HUES6 (cell line): ENCODE data around the gene IL31.

Source experiments
- H3K27ac ChIP-seq: 2 replicates; pipeline ENCODE4 v1.7.0; 2013; ENCODE audit warnings: low read depth, mild to moderate bottlenecking, low read length, inconsistent platforms
- H3K27me3 ChIP-seq: 2 replicates; pipeline ENCODE4 v1.6.1; 2013; ENCODE audit warnings: low read length; ENCODE audit not compliant: control insufficient read depth, insufficient read depth
- H3K36me3 ChIP-seq: 2 replicates; pipeline ENCODE4 v1.6.1; 2013; ENCODE audit warnings: low read length; ENCODE audit not compliant: control insufficient read depth, insufficient read depth
- H3K4me1 ChIP-seq: 2 replicates; pipeline ENCODE4 v1.6.1; 2013; ENCODE audit warnings: low read length; ENCODE audit not compliant: control insufficient read depth, insufficient read depth
- H3K4me3 ChIP-seq: 2 replicates; pipeline ENCODE4 v1.5.1; 2013; ENCODE audit warnings: low read depth, low read length
- H3K9ac ChIP-seq: one replicate; pipeline ENCODE4 v1.6.1; 2013; ENCODE audit warnings: mild to moderate bottlenecking, low read length
- H3K9me3 ChIP-seq: 2 replicates; pipeline ENCODE4 v1.6.1; 2013; ENCODE audit warnings: low read depth, low read length; ENCODE audit not compliant: control insufficient read depth, insufficient read depth

Gene IL31

DNA sequence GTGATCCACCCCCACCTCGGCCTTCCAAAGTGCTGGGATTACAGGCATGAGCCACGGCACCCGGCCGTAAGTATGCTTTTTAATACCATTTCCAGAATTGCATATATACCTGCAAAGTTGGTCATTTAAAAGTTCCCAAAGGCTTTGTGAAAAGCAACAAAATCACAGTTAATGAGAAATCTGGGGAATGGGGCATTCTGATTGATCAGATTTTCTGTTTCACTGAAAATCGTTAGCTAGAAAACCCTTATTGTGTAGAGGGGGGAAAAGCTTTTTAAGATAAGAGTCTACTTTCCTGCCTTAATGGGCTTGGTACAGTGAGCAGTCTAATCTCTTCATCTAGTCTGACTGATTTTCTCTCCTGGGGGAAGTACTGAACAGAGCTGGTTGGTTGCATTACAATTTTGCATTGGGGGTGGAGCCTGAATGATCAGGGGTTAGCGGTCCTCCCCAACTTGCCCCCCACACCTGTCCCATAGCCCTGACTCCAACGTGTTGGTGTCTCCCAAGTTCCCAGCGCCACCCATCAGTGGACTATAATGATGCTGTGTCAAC lies 23.8 kb downstream of the IL31 start:
- no peak overlapping the region for H3K27ac ChIP-seq
- H3K9me3 ChIP-seq, result no peaks in the 10 kb centered on the region
- no peaks in the 10 kb centered on the region for H3K36me3 ChIP-seq
- no peaks in the 10 kb centered on the region for H3K27me3 ChIP-seq
- H3K4me3 ChIP-seq, result no peak overlapping the region
- H3K9ac ChIP-seq, result no peak overlapping the region
- peaks cover 3% of the 10 kb centered on the region; the same call in 1 of the 2 replicates for H3K4me1 ChIP-seq

DNA sequence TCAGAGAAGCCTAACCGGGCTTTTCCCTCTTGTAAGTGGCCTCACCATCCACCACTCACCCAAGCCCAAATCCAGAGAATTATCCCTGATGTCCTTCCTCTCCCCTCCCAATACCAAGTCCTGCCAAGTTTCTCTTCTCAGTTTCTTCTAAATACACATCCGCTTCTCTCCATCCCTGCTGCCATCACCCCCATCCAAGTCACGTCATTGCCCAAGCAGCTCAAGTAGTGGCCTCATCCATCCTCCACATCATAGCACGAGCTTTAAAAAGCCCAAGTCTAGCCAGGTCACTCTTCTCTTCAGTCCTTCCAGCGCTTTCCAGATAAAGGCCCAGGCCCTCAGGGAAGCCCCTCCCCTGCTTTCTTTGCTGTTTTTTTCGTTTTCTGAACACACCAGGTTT lies 25.4 kb downstream of the IL31 start:
- H3K27me3 ChIP-seq, result no peaks in the 10 kb centered on the region
- no peak overlapping the region for H3K27ac ChIP-seq

DNA sequence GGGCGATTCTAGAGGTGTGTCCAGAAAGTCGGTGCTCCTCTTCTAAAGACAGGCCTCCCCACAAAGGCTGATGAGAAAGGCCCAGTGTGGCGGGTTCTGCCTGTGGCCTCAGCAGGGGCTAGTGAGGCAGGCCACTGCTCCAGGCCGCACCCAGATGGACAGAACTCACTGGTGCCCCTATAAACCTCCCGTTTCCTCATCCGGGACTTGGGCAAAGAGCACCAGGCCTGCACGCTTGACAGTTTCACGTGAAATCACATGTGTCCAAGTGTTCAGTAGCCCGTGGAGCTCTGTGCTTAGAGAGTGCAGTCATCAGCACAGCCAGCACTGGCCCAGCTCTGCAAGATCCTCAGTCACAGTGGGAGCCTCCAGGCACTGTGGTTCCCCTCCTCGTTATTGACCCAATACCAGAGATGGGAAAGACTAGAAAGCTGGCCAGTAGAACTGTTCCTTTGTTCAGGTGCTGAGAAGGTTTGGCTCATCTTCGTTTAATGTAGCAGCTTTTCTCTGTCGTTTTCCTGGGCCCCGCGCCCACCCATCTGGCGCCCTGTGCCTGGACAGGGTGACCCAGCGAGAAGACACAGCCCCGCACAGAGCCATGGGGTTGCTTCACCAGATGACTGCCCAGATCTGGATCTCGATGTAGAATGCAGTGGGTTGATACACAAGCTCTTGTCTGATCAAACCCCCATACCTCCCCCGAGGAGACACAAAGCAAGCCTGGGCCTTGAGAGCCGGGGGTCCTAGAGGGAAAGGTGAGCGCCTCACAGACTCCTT lies 26.3 kb downstream of the IL31 start:
- Histone ChIP-seq H3K27ac (no peak overlapping the region), H3K9me3 (peaks cover 15% of the 10 kb centered on the region), H3K4me1 (peaks cover 3% of the 10 kb centered on the region; the same call in 1 of the 2 replicates), H3K4me3 (no peak overlapping the region), H3K36me3 (peaks cover 15% of the 10 kb centered on the region), H3K27me3 (no peaks in the 10 kb centered on the region), H3K9ac (no peak overlapping the region)

More for the DNA sequence above, 25.4 kb downstream of the IL31 start:
- Histone ChIP-seq H3K9me3 (peaks cover 6% of the 10 kb centered on the region), H3K4me3 (no peak overlapping the region), H3K9ac (no peak overlapping the region), H3K4me1 (peaks cover 3% of the 10 kb centered on the region; the same call in 1 of the 2 replicates), H3K36me3 (peaks cover 6% of the 10 kb centered on the region)

DNA sequence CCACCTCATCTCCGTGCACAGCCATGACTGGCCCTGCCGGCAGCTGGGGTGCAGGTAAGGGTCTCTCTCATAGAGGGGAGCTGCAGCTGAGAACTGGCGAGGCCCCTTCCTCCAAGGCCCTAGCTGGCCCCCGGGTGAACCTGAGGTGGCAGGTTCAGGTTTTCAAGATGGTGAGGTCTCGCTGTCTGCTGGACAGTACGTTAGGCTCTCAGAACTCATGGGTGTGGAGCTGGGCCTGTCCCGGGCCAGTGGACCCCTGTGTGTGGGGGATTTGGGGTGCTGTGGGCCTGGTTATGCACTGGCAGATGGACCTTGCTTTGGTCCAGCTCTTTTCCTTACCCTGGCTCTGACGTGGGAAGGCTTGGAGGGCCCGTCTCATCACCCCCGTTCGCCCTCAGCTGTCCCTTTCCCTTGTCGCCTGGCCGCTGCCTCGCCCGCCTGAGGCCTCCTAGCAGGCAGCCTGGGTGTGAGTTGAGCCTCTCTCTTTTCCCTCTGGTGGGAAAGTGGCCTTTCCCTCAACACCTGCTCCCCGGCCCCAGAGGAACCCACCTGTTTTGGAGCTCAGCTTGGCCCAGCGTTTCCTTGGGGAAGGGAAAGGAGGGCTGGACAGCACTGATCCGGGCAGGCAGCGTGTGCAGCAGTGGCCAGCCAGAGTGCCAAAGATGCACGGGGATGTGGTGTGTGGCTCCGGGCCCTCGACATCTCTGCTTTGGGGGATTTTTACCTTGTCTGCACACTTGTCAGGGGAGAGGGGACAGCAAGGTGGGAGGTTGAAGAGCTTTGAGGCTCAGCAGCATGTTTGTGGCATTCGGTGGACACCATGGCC lies 28.3 kb downstream of the IL31 start:
- Histone ChIP-seq H3K4me1 (no peaks in the 10 kb centered on the region), H3K9me3 (peaks cover 35% of the 10 kb centered on the region), H3K27ac (no peak overlapping the region), H3K36me3 (peaks cover 35% of the 10 kb centered on the region), H3K4me3 (no peak overlapping the region), H3K9ac (no peak overlapping the region), H3K27me3 (no peaks in the 10 kb centered on the region)

DNA sequence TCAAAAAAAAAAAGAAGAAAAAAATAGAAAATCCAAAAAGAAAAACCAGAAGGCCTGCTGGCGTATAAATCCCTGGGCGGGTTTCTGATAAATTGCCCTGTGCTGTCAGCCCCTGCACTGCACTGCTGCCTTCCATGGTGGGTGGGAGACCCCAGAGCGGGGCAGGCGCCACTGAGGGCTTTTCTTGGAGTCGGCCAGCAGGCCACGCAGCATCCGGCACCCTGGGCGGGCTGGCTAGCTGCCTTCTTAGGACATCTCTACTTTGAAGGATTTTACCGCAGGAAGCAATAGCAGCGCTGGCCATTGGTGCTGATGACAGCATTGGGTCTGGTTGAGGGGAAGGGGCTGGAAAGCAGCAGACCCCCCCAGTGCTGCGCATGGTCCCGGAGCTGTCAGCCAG lies 29.1 kb downstream of the IL31 start:
- Histone ChIP-seq H3K27ac (no peak overlapping the region), H3K4me1 (no peaks in the 10 kb centered on the region), H3K4me3 (no peak overlapping the region), H3K9me3 (peaks cover 38% of the 10 kb centered on the region), H3K9ac (no peak overlapping the region), H3K27me3 (no peaks in the 10 kb centered on the region), H3K36me3 (peaks cover 41% of the 10 kb centered on the region)

DNA sequence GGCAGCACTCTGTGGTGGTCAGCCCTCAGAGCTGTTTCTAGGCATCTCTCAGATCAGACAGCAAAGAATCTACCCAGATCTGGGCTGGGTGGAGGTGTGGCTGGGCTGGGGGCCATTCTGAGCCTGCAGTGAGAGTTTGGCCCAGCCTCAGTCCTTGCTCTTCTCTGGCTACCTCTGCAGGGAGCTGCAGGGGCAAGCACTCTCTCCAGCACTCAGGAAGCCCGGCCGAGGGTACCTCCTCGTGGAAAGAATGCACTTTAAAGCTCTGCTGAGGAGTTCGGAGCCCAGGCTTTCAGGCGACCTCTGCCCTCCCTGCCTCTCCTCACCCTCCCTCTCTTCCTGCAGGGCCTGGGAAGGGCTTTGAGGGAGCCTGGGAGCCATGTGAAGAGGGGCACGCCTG lies 31.2 kb downstream of the IL31 start:
- Histone ChIP-seq H3K27ac (no peak overlapping the region), H3K4me3 (no peak overlapping the region), H3K9ac (no peak overlapping the region), H3K27me3 (no peaks in the 10 kb centered on the region), H3K36me3 (peaks cover 59% of the 10 kb centered on the region), H3K4me1 (no peaks in the 10 kb centered on the region), H3K9me3 (peaks cover 38% of the 10 kb centered on the region)

DNA sequence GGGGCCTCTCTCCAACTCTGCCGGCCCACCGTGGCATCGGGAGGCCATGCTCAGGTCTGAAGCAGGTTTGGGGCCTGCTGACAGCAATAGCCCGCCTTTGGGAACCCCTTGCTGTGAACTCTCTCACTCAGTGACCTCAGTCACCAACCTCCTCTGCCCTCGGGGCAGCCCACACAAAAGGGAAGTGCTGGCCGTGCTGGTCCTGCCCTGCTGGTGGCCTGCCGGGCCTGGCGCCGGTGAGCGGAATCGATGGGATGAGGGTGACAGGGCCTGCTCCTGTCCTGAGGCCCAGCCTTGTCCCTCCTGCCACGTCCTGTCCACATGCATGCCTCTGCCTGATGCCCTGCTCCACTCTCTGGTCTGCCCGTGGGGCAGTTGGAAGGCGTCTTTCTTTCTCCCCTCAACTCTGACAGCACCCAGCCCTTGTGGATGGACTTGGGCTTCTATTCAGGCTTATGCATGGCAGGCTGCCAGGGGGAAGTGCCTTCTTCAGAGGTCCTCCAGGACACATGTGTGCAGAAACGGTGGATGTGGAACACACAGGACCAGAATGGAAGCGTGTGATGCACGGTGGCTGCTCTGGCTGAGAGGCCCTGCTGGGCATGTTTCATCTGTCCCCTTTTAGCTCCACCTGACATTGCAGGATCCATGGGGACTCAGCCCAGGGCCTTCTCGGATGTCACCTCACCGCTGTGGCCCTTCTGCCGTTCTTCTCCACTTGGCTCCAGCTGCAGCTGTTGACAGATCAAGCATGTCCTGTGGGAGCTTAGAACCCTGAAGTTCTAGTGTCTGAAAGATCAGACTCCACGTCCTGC lies 31.9 kb downstream of the IL31 start:
- Histone ChIP-seq H3K4me3 (no peak overlapping the region), H3K27me3 (no peaks in the 10 kb centered on the region), H3K9me3 (peaks cover 38% of the 10 kb centered on the region), H3K36me3 (peaks cover 59% of the 10 kb centered on the region), H3K9ac (no peak overlapping the region), H3K27ac (no peak overlapping the region), H3K4me1 (peaks cover 4% of the 10 kb centered on the region; the same call in 1 of the 2 replicates)

DNA sequence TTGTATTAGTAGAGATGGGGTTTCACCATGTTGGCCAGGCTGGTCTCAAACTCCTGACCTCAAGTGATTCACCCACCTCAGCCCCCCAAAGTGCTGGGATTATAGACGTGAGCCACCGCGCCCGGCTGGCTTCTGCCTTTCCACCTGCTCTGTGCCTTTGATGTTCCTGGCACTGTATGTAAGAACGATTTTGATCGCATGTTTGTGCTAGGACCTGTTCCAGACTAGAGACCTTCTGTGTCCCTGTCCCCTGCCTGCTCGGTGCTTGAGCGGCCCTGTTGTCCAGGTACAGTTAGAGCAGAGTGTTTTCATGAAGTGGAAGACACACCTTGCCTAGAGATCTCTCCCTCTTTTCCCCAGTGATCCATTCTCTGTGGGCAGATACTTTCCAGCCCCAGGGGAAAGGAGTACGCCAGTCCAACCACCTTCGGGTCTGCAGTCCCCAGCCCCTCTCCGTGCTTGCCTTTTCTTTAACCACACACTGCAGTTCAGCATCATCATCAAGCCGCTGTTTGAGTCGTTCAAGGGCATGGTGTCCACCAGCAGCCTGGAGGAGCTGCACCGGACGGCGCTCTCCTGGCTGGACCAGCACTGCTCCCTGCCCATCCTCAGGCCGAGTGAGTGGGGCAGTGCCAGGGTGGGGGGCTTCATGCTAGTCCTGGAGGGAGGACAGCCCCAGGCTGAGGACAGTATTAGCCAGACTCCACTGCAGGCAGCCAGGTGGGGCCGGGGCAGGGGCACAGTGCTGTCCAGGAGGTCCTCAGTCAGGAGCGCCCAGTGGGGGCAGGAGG lies 33.4 kb downstream of the IL31 start:
- H3K9me3 ChIP-seq, result peaks cover 38% of the 10 kb centered on the region
- H3K36me3 ChIP-seq, result peaks cover 63% of the 10 kb centered on the region
- no peak overlapping the region for H3K27ac ChIP-seq
- peaks cover 4% of the 10 kb centered on the region; the same call in 1 of the 2 replicates for H3K4me1 ChIP-seq
- H3K9ac ChIP-seq, result no peak overlapping the region
- no peaks in the 10 kb centered on the region for H3K27me3 ChIP-seq
- H3K4me3 ChIP-seq, result no peak overlapping the region

DNA sequence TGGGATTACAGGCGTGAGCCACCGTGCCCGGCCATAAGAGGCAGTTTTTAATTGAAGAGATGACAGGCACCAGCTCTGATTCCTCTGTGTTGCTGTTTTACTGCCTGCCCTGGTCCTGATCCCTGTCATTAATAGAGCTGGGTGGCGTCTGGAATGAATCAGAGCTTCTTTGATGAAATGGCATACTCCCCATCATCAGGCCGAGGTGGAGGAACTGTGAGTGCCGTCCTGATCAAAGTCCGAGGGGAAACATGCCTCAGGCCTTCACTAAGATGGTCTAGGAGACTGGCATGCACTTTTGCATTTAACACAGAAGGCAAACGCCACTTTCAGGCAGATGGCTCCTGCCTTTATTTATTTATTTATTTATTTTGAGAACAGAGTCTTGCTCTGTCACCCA lies 34.1 kb downstream of the IL31 start:
- Histone ChIP-seq H3K4me1 (peaks cover 4% of the 10 kb centered on the region; the same call in 1 of the 2 replicates), H3K9ac (no peak overlapping the region), H3K9me3 (peaks cover 38% of the 10 kb centered on the region), H3K36me3 (peaks cover 70% of the 10 kb centered on the region), H3K27ac (no peak overlapping the region), H3K4me3 (no peak overlapping the region), H3K27me3 (no peaks in the 10 kb centered on the region)

DNA sequence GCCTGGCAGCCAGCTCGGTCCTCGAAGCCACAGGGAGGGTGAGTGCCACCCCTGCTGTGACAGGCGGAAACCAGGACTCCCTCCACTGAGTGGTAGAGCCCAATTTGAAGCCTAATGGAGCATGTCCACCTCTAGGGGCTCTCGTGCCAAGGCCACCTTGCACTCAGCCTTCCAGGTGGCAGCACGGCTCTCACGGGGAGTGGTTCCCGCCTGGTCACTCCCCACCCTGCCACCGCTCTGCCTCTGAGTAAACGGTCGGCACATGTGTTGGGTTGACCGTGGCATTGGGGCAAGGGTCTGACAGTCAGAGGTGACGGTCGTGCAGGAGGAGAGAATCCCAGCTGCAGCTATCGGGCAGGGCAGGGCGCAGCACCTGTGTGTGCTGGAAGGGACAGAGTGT lies 34.8 kb downstream of the IL31 start:
- no peaks in the 10 kb centered on the region for H3K27me3 ChIP-seq
- H3K27ac ChIP-seq, result no peak overlapping the region
- H3K4me1 ChIP-seq, result peaks cover 4% of the 10 kb centered on the region; the same call in 1 of the 2 replicates
- H3K9ac ChIP-seq, result no peak overlapping the region
- no peak overlapping the region for H3K4me3 ChIP-seq
- peaks cover 72% of the 10 kb centered on the region for H3K36me3 ChIP-seq
- H3K9me3 ChIP-seq, result peaks cover 38% of the 10 kb centered on the region
